OCI-LY3 (cell line): ENCODE results near the gene NEB.

ENCODE experiments used
- H2AFZ ChIP-seq: fragments of 200-600, 300-600 bp; shearing (Covaris generic); 2 replicates; pipeline ENCODE4 v1.6.0; 2014; ENCODE audit warnings: antibody characterized with exemption, low read depth, low read length
- H3K27ac ChIP-seq: fragments of 200-600, 300-600 bp; sonication (generic); 2 replicates; pipeline ENCODE4 v1.5.1; 2014; ENCODE audit warnings: mild to moderate bottlenecking, low read length, moderate library complexity, mixed read lengths
- H3K27me3 ChIP-seq: fragments of 200-600, 300-600 bp; sonication (generic); 2 replicates; pipeline ENCODE4 v1.6.1; 2014; ENCODE audit warnings: low read depth, low read length, mixed read lengths
- H3K36me3 ChIP-seq: fragments of 200-600, 300-600 bp; sonication (generic); replicated peaks from 2 replicates; pipeline ENCODE3; 2014; ENCODE audit warnings: low read depth, low read length, mixed read lengths
- H3K4me1 ChIP-seq: fragments of 300-600, 200-600 bp; sonication (generic); 2 replicates; pipeline ENCODE4 v1.6.1; 2014; ENCODE audit warnings: low read length, mixed read lengths
- H3K4me2 ChIP-seq: fragments of 200-600, 300-600 bp; sonication (generic); 2 replicates; pipeline ENCODE4 v1.6.1; 2014; ENCODE audit warnings: low read length, mixed read lengths
- H3K4me3 ChIP-seq: fragments of 300-600, 200-600 bp; sonication (generic); 2 replicates; pipeline ENCODE4 v1.5.1; 2014; ENCODE audit warnings: antibody characterized with exemption, mild to moderate bottlenecking, low read length, moderate library complexity
- H3K79me2 ChIP-seq: fragments of 300-600, 200-600 bp; shearing (Covaris generic); 2 replicates; pipeline ENCODE4 v1.6.1; 2014; ENCODE audit warnings: mild to moderate bottlenecking, low read length, mixed read lengths
- H3K9ac ChIP-seq: fragments of 300-600, 200-600 bp; shearing (Covaris generic); 2 replicates; pipeline ENCODE4 v1.6.0; 2014; ENCODE audit warnings: mild to moderate bottlenecking, low read length, moderate library complexity
- H3K9me3 ChIP-seq: fragments of 200-600, 300-600 bp; shearing (Covaris generic); 2 replicates; pipeline ENCODE4 v1.6.1; 2014; ENCODE audit warnings: low read length, mixed read lengths; ENCODE audit not compliant: insufficient read depth
- H4K20me1 ChIP-seq: fragments of 200-600, 300-600 bp; sonication (generic); 2 replicates; pipeline ENCODE4 v1.6.1; 2016; ENCODE audit warnings: low read length, mixed read lengths; ENCODE audit not compliant: insufficient read depth
- EZH2phosphoT487 ChIP-seq: fragments of 200-600 bp; shearing (Covaris generic); IDR thresholded peaks from 2 replicates; pipeline ENCODE4 v1.6.1; 2018; ENCODE audit warnings: antibody characterized with exemption, mixed run types, low read depth
- TF ChIP-seq, protein P1 (sequence below): fragments of 200-600, 300-600 bp; sonication (generic); IDR thresholded peaks from 2 replicates; pipeline ENCODE4 v1.5.1; 2014; ENCODE audit warnings: antibody characterized with exemption, low read length, low read depth

NEB gene

DNA sequence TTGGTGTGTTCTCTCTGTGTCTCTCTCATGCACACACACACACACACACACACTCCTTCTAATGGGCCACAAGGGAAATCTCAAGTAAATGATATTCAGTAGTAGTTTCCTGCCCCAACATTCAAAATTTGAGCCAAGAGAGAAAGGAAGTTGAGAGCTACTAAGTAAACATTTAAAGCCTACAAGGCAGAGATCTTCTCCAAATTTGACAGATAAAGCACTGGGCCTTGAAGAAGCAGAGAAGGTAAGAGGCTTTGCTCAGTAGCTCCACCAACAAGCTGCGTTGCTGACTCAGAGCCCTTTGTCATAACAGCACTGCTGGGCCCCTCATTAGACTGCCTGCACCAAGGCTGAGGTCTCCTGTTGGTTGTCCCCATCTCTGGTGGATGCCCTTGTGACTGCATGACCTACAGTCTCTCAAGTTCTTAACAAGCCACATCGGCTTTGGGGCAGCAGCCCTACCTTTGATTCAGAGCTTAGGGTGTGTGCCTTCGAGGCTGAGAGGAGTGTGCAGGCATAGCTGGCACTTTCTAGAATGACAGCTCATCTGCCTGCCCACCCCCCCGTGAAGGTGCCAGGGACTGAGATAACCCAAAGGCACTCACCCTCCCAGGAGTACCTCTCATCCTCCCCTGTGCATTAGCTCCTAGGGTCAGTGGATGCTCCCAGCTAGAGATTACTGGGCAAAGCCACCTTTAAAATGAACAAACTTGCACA, 32.3 kb upstream of the NEB start:
- peaks cover 4% of the 10 kb centered on the region; the same call in 1 of the 2 replicates for H4K20me1 ChIP-seq
- 0 out of 2 replicates have a peak overlapping the region, but pooled peaks have one; percentile 27 for H2AFZ ChIP-seq
- no peak overlapping the region for H3K4me3 ChIP-seq
- peaks cover 36% of the 10 kb centered on the region for H3K4me1 ChIP-seq
- H3K9ac ChIP-seq = no peak overlapping the region
- H3K27ac ChIP-seq = peak overlapping the region; percentile 60
- H3K9me3 ChIP-seq = no peaks in the 10 kb centered on the region
- H3K27me3 ChIP-seq = 0 out of 2 replicates have a peak, but pooled peaks cover 3% of the 10 kb centered on the region
- TF ChIP-seq, protein P1, sequence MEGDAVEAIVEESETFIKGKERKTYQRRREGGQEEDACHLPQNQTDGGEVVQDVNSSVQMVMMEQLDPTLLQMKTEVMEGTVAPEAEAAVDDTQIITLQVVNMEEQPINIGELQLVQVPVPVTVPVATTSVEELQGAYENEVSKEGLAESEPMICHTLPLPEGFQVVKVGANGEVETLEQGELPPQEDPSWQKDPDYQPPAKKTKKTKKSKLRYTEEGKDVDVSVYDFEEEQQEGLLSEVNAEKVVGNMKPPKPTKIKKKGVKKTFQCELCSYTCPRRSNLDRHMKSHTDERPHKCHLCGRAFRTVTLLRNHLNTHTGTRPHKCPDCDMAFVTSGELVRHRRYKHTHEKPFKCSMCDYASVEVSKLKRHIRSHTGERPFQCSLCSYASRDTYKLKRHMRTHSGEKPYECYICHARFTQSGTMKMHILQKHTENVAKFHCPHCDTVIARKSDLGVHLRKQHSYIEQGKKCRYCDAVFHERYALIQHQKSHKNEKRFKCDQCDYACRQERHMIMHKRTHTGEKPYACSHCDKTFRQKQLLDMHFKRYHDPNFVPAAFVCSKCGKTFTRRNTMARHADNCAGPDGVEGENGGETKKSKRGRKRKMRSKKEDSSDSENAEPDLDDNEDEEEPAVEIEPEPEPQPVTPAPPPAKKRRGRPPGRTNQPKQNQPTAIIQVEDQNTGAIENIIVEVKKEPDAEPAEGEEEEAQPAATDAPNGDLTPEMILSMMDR = no peak
- no peak for TF ChIP-seq EZH2phosphoT487
- H3K79me2 ChIP-seq = no peaks in the 10 kb centered on the region
- H3K4me2 ChIP-seq = peak overlapping the region; percentile 31
- H3K36me3 ChIP-seq = peaks cover 6% of the 10 kb centered on the region

DNA sequence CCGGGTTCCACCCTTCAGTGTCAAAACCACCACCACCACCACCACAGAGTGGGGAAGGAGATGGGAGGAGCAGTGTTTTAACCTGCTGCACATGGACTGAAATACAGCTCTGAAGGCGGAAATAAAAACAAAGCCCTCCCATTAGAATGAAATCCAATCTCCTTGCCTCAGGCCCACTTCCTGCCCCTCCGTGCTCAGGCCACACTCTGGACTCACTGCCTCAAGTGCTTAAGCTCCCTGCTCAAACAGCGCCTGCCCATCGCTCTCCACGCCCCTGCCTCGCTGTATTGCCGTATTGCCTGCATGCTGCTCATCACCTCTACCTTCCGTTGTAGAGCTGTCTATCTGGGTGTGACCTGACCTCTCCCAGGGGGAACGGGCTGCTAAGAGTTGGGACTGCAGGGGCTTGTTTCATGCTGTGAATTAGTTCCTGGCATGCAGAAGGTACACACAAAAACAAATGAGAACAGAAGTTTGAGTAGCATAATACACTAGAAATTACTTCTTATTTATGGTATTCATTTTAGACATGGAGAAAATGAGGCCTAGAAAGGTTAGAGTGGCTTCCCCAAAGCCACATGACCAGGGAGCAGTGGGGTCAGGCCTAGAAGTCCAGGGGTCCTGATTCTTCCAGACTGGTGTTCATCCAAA, 31.6 kb upstream of the NEB start:
- Histone ChIP-seq H3K27me3 (0 out of 2 replicates have a peak, but pooled peaks cover 3% of the 10 kb centered on the region), H3K4me2 (peak overlapping the region; percentile 31), H2AFZ (0 out of 2 replicates have a peak overlapping the region, but pooled peaks have one; percentile 27), H3K9me3 (no peaks in the 10 kb centered on the region), H3K4me1 (peaks cover 30% of the 10 kb centered on the region), H3K9ac (no peak overlapping the region), H3K27ac (peak overlapping the region; percentile 60), H4K20me1 (no peaks in the 10 kb centered on the region), H3K79me2 (no peaks in the 10 kb centered on the region), H3K36me3 (peaks cover 6% of the 10 kb centered on the region), H3K4me3 (no peak overlapping the region)
- TF ChIP-seq EZH2phosphoT487 = no peak
- TF ChIP-seq, protein P1 = no peak

DNA sequence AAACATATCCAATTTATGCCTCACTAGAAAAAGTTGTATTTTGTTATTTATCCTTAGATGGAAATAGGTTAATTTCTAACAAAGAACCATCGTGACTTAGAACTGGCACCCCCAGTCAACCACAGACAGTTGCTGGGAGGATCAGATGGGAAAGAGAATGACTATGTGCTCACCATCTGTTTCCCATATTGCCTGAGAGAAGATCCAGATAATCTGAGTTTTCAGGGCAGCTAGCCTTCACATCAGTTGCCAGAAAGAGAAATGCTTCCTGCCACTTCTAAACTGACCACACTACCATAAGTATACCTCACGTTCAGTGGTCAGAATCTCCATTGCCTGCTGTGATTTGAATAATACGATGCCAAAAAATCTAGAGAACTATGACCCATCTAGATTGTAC, 28.4 kb upstream of the NEB start:
- H3K27ac ChIP-seq = no peak overlapping the region
- H3K36me3 ChIP-seq = no peaks in the 10 kb centered on the region
- H3K9me3 ChIP-seq = no peaks in the 10 kb centered on the region
- no peaks in the 10 kb centered on the region for H3K27me3 ChIP-seq
- H3K4me3 ChIP-seq = no peak overlapping the region
- peaks cover 22% of the 10 kb centered on the region for H3K4me1 ChIP-seq
- no peak for TF ChIP-seq EZH2phosphoT487
- TF ChIP-seq, protein P1 = no peak
- H3K79me2 ChIP-seq = no peaks in the 10 kb centered on the region
- no peak overlapping the region for H3K9ac ChIP-seq
- H2AFZ ChIP-seq = no peak overlapping the region
- no peak overlapping the region for H3K4me2 ChIP-seq
- H4K20me1 ChIP-seq = no peaks in the 10 kb centered on the region

DNA sequence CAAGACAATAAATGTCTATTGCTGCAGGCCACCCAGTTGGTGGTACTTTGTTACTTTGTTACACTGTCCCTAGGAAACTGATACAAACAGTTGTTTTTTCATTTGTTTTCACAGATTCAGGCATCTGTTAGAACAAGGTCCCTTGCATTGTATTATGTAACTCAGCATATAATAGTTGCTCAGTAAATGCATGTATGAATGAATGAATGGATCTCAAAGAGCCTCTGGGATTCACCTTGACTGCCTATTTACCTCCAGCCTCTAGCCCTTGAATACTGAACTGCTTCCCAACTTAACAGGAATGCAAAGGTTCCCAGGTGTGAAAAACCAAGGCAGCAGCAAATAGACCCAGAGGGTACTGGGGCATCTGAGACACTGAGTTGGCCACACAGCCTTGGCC, 27.4 kb upstream of the NEB start:
- H4K20me1 ChIP-seq = no peaks in the 10 kb centered on the region
- TF ChIP-seq, protein P1 = no peak
- TF ChIP-seq EZH2phosphoT487 = no peak
- no peaks in the 10 kb centered on the region for H3K36me3 ChIP-seq
- no peak overlapping the region for H3K9ac ChIP-seq
- no peak overlapping the region for H3K4me3 ChIP-seq
- H3K27me3 ChIP-seq = no peaks in the 10 kb centered on the region
- no peak overlapping the region for H2AFZ ChIP-seq
- no peak overlapping the region for H3K27ac ChIP-seq
- H3K9me3 ChIP-seq = no peaks in the 10 kb centered on the region
- no peaks in the 10 kb centered on the region for H3K79me2 ChIP-seq
- H3K4me1 ChIP-seq = peaks cover 12% of the 10 kb centered on the region
- H3K4me2 ChIP-seq = no peak overlapping the region
